ENCODE data around the gene SPIN4. TPM values are rescaled to one million over a fixed set of nuclear protein-coding genes. Genes with fewer than 3 reads are reported as not detected.

The SPIN4 gene
- 2.3 and 4.7 TPM in 2 replicates for total RNA-seq

DNA sequence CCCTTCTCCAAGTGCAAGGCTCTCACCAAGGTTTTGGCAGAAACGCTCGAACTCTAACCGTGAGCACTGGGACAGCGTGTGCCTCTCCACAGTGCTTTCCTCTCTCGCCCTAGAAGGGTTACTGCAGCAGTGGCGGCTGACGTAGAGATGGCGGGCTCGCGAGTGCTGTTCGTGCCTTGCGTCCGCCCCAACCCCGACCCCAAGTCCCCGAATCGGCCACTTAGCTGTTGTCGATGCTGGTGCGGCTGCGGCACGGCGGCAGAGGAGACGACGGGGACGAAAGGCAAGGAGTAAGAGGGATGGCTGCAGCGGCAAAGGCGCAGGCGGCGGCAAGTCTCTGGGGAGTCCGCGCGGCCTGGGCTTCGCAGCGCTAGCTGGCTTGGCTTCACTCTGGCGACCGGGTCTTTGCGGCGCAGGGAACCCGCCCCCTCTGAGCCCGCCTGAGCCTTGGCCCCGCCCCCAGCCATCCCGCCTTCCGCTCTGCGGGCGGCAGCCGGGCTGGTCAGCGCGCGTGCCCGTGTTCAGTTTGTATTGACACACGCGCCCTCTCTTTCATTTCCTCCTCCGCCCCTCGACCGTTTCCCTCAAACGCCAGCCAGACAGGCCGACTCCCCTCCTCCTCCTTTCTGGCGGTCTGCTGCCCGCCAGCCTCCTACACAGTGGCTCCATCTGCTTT is at the start of gene SPIN4:
SPIN4 (minus strand) TSS at position 392 of the 676 bp plus-strand sequence. CDS start 513 bp downstream, outside the sequence.

All from smooth muscle cell of trachea (primary cell).